Erythroblast (primary cell): ENCODE data around the gene UBE2V1.

Experiments used
- GATA1 ChIP-seq: IDR thresholded peaks from 2 replicates; pipeline ENCODE4 v1.6.1; 2011; ENCODE audit warnings: low read depth, mild to moderate bottlenecking, control low read depth, low read length, moderate library complexity
- POLR2A ChIP-seq: IDR thresholded peaks from 2 replicates; pipeline ENCODE4 v1.6.1; 2011; ENCODE audit warnings: mild to moderate bottlenecking, low read length

GRCh38 chr20:50040432-50041245 lies 72.3 kb downstream of the UBE2V1 start:
- TF ChIP-seq POLR2A, result no peak
- TF ChIP-seq GATA1, result no peak
